Caco-2 (cell line): ENCODE results near the gene CDX2. TPM values are rescaled to one million over a fixed set of nuclear protein-coding genes. Genes with fewer than 3 reads are reported as not detected.
"Not testable (repeated sequence)": the region's sequence is repeated elsewhere in the genome, so short reads cannot be mapped to it uniquely, and the experiment has no call there.

ENCODE experiments used
- BruUV-seq: library from RNA; stranded (reverse); fragments of 400-500 nt; replicated peaks from 2 replicates; lab custom pipeline; 2021; lab: Mats Ljungman, UMichigan
- CTCF ChIA-PET: fragments of 300-600 bp; sonication (Branson Sonifier 250); formaldehyde crosslinking; loops from one replicate; lab custom pipeline; 2022; ENCODE audit warnings: antibody characterized with exemption; lab: Charles Lee
- POLR2A ChIA-PET: fragments of 300-600 bp; sonication (Branson Sonifier 250); formaldehyde crosslinking; loops from one replicate; lab custom pipeline; 2022; ENCODE audit warnings: antibody characterized with exemption; lab: Charles Lee
- DNase-seq, 2 experiments: peaks; one replicate each; pipeline versions ENCODE4 v3.0.0 to v3.0.0-alpha.2; 2020 to 2022
- H3K27me3 ChIP-seq: replicated peaks from 2 replicates; pipeline ENCODE4 v1.6.0; 2011; ENCODE audit warnings: low read length; ENCODE audit not compliant: control insufficient read depth, insufficient read depth
- H3K36me3 ChIP-seq: 2 replicates; pipeline ENCODE4 v1.5.1; 2011; ENCODE audit warnings: low read length; ENCODE audit not compliant: control insufficient read depth, insufficient read depth
- H3K4me1 ChIP-seq: fragments of 250-450 bp; sonication (Bioruptor Pico); 2 replicates; pipeline ENCODE4 v1.5.1; 2020; ENCODE audit warnings: mild to moderate bottlenecking
- H3K4me3 ChIP-seq: 2 replicates; pipeline ENCODE4 v1.5.1; 2011; ENCODE audit warnings: low read depth, mild to moderate bottlenecking, control low read depth, low read length
- H3K9me3 ChIP-seq: fragments of 250-450 bp; sonication (Bioruptor Pico); 2 replicates; pipeline ENCODE4 v1.5.1; 2020; ENCODE audit warnings: mild to moderate bottlenecking, moderate library complexity
- H3K27ac Mint-ChIP-seq: one replicate; pipeline ENCODE4 v1.8.0; 2022; ENCODE audit warnings: mixed read lengths; ENCODE audit not compliant: unreplicated experiment
- H3K27me3 Mint-ChIP-seq: one replicate; pipeline ENCODE4 v1.8.0; 2022; ENCODE audit warnings: mixed read lengths; ENCODE audit not compliant: insufficient read depth, unreplicated experiment
- H3K36me3 Mint-ChIP-seq: one replicate; pipeline ENCODE4 v1.8.0; 2022; ENCODE audit warnings: mild to moderate bottlenecking, mixed read lengths; ENCODE audit not compliant: insufficient read depth, unreplicated experiment
- H3K4me1 Mint-ChIP-seq: one replicate; pipeline ENCODE4 v1.8.0; 2022; ENCODE audit warnings: low read depth, mixed read lengths; ENCODE audit not compliant: unreplicated experiment
- H3K4me3 Mint-ChIP-seq: one replicate; pipeline ENCODE4 v1.8.0; 2022; ENCODE audit warnings: mild to moderate bottlenecking, moderate library complexity, mixed read lengths; ENCODE audit not compliant: unreplicated experiment
- H3K9me3 Mint-ChIP-seq: one replicate; pipeline ENCODE4 v1.8.0; 2022; ENCODE audit warnings: mixed read lengths; ENCODE audit not compliant: unreplicated experiment
- CTCF ChIP-seq, 2 experiments: fragments of 200-600 bp in 1 of 2; IDR thresholded peaks; 1 replicate in 1 of 2; 2 replicates in 1 of 2; pipeline versions ENCODE4 v1.5.1 to v1.8.0; 2011 to 2022; ENCODE audit warnings: antibody characterized with exemption in 1 of 2, control low read depth in 1 of 2, inconsistent platforms in 1 of 2, low read depth in 1 of 2, low read length in 1 of 2, mild to moderate bottlenecking in 1 of 2, moderate library complexity in 1 of 2; ENCODE audit not compliant: insufficient read depth in 1 of 2, severe bottlenecking in 1 of 2, unreplicated experiment in 1 of 2
- intact Hi-C: fragments of 100-400 bp; cut with micrococcal nuclease; formaldehyde crosslinking; loops from one replicate; pipeline ENCODE4 v1.10.0; 2022; ENCODE audit not compliant: unreplicated experiment
- total RNA-seq: library from RNA; stranded (reverse); gene quantifications from 2 replicates; pipeline ENCODE4 v1.2.3, GENCODE V29; 2022

Gene CDX2
- total RNA-seq, 1 experiment from 2014 or later: 104 TPM

- peak overlapping the region; percentile 96 for H3K4me3 ChIP-seq
- CTCF ChIA-PET: interaction anchor here (1.1 to 1.3 kb wide), 3 partner anchors 11 to 96 kb away, joined by 3 to 7 read pairs (median 3); no protein-coding TSS in a partner anchor
- Mint-ChIP-seq H3K4me1 (peaks cover 26% of the 10 kb centered on the region), H3K4me3 (peak overlapping the region; percentile 99), H3K27ac (peak overlapping the region; percentile 65), H3K36me3 (peaks cover 95% of the 10 kb centered on the region), H3K9me3 (no peaks in the 10 kb centered on the region), H3K27me3 (no peaks in the 10 kb centered on the region)
- intact Hi-C loops: loop anchor here (5.0 kb wide), 3 partner anchors 343 to 1008 kb away; partner anchors contain the start of genes LNX2, MTIF3 and POLR1D
- TF ChIP-seq CTCF (IDR thresholded peaks at IDR 0.05; ENCODE audit: insufficient read depth in 1 of 2, low read depth in 1 of 2, low read length in 1 of 2, severe bottlenecking in 1 of 2, unreplicated experiment in 1 of 2): no peak
- H3K36me3 ChIP-seq: peaks cover 9% of the 10 kb centered on the region
- no TSS peak for BruUV-seq
- POLR2A ChIA-PET: interaction anchor here (0.6 kb wide), 1 partner anchor 11 kb away, joined by 6 read pairs; no protein-coding TSS in a partner anchor
- peaks cover 53% of the 10 kb centered on the region for H3K4me1 ChIP-seq
- H3K9me3 ChIP-seq: no peaks in the 10 kb centered on the region
- no peaks in the 10 kb centered on the region for H3K27me3 ChIP-seq
- DNase-seq: no peak
These were observed 4.3 kb downstream of the CDX2 start for GRCh38 chr13:27964741-27965323.

- DNase-seq, H3K27me3 ChIP-seq, H3K36me3 ChIP-seq, H3K9me3 Mint-ChIP-seq, H3K27me3 Mint-ChIP-seq, H3K27ac Mint-ChIP-seq, intact Hi-C loops, BruUV-seq, H3K9me3 ChIP-seq, H3K4me3 ChIP-seq: not testable (repeated sequence)
- POLR2A ChIA-PET: interaction anchor here (0.6 kb wide), 1 partner anchor 11 kb away, joined by 6 read pairs; no protein-coding TSS in a partner anchor
- CTCF ChIA-PET: interaction anchor here (1.1 kb wide), 2 partner anchors 10 to 14 kb away, joined by 3 to 7 read pairs; no protein-coding TSS in a partner anchor
- H3K4me1 ChIP-seq: peaks cover 53% of the 10 kb centered on the region
- H3K4me3 Mint-ChIP-seq: peak overlapping the region; percentile 99
- peaks cover 21% of the 10 kb centered on the region for H3K4me1 Mint-ChIP-seq
- H3K36me3 Mint-ChIP-seq: peaks cover 93% of the 10 kb centered on the region
These were observed 4.9 kb downstream of the CDX2 start for GRCh38 chr13:27964206-27964605.

- no peaks in the 10 kb centered on the region for H3K27me3 Mint-ChIP-seq
- BruUV-seq: no TSS peak
These were observed 5.6 kb downstream of the CDX2 start for GRCh38 chr13:27963491-27963890.

More at GRCh38 chr13:27963491-27963890, 5.6 kb downstream of the CDX2 start:
- no peak for TF ChIP-seq CTCF (IDR thresholded peaks at IDR 0.05; ENCODE audit: insufficient read depth in 1 of 2, low read depth in 1 of 2, low read length in 1 of 2, severe bottlenecking in 1 of 2, unreplicated experiment in 1 of 2)
- Mint-ChIP-seq H3K27ac (no peak overlapping the region), H3K4me1 (peaks cover 19% of the 10 kb centered on the region), H3K36me3 (peaks cover 86% of the 10 kb centered on the region), H3K9me3 (no peaks in the 10 kb centered on the region), H3K4me3 (peak overlapping the region; percentile 33)
- ChIA-PET POLR2A (no interaction called here), CTCF (interaction anchor here (1.1 kb wide), 1 partner anchor 9 kb away, joined by 3 read pairs; no protein-coding TSS in a partner anchor)
- intact Hi-C loops: no loop called here
- H3K36me3 ChIP-seq: peaks cover 9% of the 10 kb centered on the region
- no peaks in the 10 kb centered on the region for H3K27me3 ChIP-seq
- no peak for DNase-seq
- H3K4me1 ChIP-seq: peaks cover 59% of the 10 kb centered on the region
- no peak overlapping the region for H3K4me3 ChIP-seq
- H3K9me3 ChIP-seq: no peaks in the 10 kb centered on the region
